GDM1 (cell line): ENCODE data around the gene DOK4.
"Not testable (repeated sequence)": the region's sequence is repeated elsewhere in the genome, so short reads cannot be mapped to it uniquely, and the experiment has no call there.

ENCODE experiments used
- DNase-seq: peaks from one replicate; lab custom pipeline; 2025; lab: John Stamatoyannopoulos, UW

Gene DOK4

DNA sequence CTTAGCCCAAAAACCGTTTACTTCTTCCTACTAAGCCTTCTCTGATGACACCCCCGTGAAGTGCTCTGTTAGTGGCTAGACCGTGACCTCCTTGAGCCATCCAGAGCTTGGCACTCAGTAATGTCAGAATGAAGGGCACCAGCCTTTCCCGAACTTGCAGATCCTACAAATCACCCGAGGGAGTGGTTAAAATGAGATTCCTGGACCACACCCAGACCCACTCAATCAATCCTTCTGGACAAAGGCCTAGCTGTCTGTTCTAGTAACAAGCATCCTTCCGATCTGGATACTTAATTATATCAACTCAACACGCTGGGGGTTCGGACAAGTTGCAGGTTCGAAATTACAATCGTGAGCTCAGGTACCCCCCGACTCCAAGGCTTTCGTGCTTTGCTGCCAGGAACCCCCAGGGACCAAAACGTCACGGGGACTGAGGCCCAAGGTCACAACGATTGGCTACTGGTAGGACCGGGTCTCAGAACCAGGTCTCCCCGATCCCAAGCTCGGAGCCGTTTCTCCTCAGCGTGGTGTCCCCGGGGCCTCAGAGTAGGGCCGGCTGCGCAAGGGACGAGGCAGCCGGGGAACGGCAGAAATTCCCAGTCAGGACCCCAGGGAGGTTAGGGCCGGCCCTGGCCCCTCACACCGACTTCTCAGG is 39.6 kb downstream of the DOK4 start:
- no peak for DNase-seq

DNA sequence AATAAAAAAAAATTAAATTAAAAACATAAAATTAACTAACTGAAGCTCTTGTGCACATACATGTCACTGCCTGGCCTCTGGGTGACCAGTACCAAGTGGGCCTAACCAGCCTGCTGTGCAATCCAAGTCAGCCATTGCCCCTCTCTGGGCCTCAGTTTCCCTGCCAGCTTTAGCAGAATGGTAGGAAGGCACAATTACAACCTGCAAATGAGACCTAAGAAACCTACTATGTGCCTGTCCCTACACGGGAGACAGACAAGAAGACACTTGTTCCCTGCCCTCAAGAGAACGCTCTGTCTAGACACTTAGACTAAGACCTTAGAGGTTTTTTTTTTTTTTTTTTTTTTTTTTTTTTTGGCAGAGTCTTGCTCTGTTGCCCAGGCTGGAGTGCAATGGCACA is 40.8 kb downstream of the DOK4 start:
- DNase-seq: no peak

DNA sequence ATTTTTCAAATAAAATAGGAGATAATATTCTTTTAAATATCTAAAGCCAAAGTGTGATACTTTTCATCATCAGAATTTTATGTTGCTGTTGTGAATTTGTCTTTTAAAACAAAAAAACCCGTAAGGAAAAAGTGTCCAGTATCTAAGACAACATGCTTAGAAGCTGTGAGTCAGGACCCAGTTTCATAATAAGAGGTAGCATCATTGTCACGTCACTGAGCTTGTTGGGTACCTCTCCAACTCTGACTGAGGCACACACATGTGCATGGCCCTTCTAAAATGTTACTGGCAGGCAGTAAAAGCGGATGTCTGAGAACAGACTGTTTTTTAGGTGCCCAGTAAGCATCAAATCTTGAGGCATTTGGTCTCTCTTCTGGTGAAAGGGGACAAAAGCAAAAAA is 41.6 kb downstream of the DOK4 start:
- no peak for DNase-seq

DNA sequence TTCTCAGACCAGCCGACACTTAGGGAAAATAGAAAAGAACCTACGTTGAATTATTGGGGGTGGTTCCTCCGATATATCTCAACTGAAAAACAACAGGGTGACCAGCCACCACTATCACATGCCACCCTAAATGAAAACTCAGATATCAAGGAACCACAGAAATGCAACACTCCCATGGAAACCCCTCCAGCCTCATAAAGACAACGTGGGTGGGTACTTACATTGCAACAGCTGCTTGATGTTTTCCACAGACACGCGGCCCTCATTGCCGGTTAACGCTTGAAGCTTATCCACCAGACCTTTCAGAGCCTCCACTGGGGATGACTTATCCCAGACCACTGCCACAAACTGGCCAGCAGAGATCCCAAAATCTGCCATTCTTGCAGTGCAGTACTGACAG is 45.7 kb downstream of the DOK4 start:
- not testable (repeated sequence) for DNase-seq

GRCh38 chr16:57439947-57440346 is 46.3 kb downstream of the DOK4 start:
- not testable (repeated sequence) for DNase-seq

DNA sequence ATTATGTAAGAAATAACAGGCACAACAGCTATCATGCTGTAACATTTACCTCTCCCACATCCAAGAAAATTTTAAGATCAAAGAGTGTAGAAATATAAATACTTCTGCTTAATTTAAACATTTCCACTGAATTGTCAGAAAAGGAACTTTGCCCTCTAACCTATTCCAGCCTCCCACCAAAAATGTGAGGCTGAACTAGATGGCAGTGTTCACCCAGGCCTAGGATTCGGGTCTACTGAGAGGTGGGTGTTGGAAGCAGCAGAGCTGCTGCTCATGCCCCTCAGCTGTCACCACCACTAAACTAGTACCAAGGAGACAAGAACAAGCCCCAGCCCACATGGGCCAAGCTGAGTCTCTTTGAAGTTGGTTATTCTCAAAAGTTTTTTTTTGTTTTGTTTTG is 50.5 kb downstream of the DOK4 start:
- no peak for DNase-seq

GRCh38 chr16:57434003-57434402 is 52.3 kb downstream of the DOK4 start:
- no peak for DNase-seq

DNA sequence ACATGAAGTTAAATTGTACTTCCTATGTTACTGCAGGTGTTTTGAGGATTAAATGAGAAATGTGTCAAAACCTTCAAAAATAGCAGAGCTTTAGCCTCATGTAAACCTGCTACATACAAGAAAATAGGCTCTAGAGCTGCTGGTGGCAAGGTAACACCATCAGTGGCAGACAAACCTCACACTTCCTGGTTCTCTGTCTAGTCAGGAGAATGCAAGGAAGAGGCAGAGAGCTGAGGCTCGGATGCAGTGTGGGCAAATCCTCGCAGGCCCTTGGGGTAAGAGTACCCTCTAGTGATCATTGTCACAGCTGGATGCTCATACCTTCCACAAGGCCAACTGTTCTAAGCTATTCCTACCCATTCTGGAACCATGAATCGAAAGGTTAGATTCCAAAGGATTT is 53.3 kb downstream of the DOK4 start:
- DNase-seq: no peak

GRCh38 chr16:57432505-57432904 is 53.8 kb downstream of the DOK4 start:
- DNase-seq: no peak

DNA sequence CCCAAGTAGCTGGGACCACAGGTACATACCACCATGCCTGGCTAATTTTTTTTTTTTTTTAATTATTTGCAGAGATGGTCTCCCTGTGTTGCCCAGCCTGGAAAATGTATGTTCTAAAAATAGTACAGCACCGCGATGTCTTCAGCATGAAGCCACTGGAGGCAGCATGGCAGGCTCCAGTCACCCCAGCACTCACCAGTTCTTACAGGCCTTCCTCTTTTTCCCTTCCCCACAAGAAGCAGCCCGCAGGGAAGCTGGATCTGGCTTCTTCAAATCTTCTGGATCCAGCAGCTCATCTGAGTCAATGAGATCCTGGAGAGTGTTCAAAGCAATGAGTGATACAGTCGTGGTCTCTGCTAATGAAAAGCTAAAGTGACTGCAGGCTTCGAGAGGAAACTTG is 55.3 kb downstream of the DOK4 start:
- no peak for DNase-seq

GRCh38 chr16:57427824-57428223 is 58.5 kb downstream of the DOK4 start:
- no peak for DNase-seq

GRCh38 chr16:57427307-57427706 is 59.0 kb downstream of the DOK4 start:
- DNase-seq: no peak

- DNase-seq: no peak
Measured at GRCh38 chr16:57426356-57426755, 59.9 kb downstream of the DOK4 start.

DNA sequence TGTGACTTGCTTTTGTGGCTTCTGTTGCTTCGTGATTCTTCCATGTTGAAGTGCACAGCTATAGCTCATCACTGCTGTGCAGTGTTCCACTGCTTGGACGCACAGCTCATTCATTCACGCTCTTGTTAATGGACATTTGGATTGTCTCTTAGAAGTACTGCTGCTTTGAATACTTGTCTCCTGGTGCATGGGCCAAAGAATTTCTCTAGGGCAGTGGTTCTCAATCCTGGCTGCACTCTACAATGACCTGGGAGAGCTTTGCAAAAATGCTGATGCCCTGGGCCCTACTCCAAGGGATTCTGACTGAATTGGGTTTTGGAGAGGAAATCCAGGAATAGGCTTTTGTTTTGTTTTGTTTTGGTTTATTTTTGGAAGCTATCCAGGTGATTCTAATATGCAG is 61.7 kb downstream of the DOK4 start:
- no peak for DNase-seq

- DNase-seq: no peak
Measured at GRCh38 chr16:57423152-57423551, 63.1 kb downstream of the DOK4 start.

- DNase-seq: no peak
Measured at GRCh38 chr16:57422026-57422944, 64.0 kb downstream of the DOK4 start.
